Hepatocyte (in vitro differentiated cells): Measurements from ENCODE around the gene HIC2.
"Not testable (repeated sequence)": the region's sequence is repeated elsewhere in the genome, so short reads cannot be mapped to it uniquely, and the experiment has no call there.

Source experiments
- EZH2 ChIP-seq: fragments of 200-600 bp; sonication (generic); IDR thresholded peaks from 2 replicates; pipeline ENCODE4 v1.6.1; 2016; ENCODE audit warnings: antibody characterized with exemption, mild to moderate bottlenecking, borderline replicate concordance
- TF ChIP-seq, protein P1 (sequence below): fragments of 200-600 bp; sonication (generic); IDR thresholded peaks from 2 replicates; pipeline ENCODE4 v1.5.1; 2016; ENCODE audit warnings: antibody characterized with exemption, mild to moderate bottlenecking; ENCODE audit not compliant: poor library complexity

- TF ChIP-seq, protein P1, sequence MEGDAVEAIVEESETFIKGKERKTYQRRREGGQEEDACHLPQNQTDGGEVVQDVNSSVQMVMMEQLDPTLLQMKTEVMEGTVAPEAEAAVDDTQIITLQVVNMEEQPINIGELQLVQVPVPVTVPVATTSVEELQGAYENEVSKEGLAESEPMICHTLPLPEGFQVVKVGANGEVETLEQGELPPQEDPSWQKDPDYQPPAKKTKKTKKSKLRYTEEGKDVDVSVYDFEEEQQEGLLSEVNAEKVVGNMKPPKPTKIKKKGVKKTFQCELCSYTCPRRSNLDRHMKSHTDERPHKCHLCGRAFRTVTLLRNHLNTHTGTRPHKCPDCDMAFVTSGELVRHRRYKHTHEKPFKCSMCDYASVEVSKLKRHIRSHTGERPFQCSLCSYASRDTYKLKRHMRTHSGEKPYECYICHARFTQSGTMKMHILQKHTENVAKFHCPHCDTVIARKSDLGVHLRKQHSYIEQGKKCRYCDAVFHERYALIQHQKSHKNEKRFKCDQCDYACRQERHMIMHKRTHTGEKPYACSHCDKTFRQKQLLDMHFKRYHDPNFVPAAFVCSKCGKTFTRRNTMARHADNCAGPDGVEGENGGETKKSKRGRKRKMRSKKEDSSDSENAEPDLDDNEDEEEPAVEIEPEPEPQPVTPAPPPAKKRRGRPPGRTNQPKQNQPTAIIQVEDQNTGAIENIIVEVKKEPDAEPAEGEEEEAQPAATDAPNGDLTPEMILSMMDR = not testable (repeated sequence)
- not testable (repeated sequence) for TF ChIP-seq EZH2
These were observed 1.9 kb downstream of the HIC2 start for GRCh38 chr22:21418974-21419638.
